ENCODE measurements around the gene HS2ST1. TPM values are rescaled to one million over a fixed set of nuclear protein-coding genes. Genes with fewer than 3 reads are reported as not detected.
"Not testable (repeated sequence)": the region's sequence is repeated elsewhere in the genome, so short reads cannot be mapped to it uniquely, and the experiment has no call there.

The HS2ST1 gene
- total RNA-seq, 2 donors from 2014 or later, result 6.5 to 10.4 TPM

DNA sequence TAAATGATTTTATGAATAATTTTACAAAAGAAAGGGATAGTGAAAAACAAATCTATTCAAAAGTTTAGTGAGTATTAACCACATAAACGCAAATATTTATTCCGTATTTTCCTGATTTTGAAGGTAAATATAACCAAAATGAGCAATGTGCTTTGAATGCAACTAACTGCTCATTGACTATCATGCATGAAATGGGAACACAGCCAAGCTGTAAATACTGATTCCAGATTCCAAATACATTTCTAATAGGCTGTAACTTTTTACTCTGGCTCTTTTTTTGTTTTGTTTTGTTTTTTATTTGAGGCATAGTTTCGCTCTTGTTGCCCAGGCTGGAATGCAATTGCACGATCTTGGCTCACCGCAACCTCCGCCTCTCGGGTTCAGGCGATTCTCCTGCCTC, 42.3 kb upstream of the HS2ST1 start:
- Histone ChIP-seq H3K4me3 (no peak overlapping the region), H3K9me3 (no peaks in the 10 kb centered on the region), H3K36me3 (peaks cover 3% of the 10 kb centered on the region), H3K27me3 (replicated peaks; ENCODE audit: insufficient read depth) (no peaks in the 10 kb centered on the region), H3K27ac (no peak overlapping the region), H3K4me1 (ENCODE audit: control insufficient read depth in 1 of 2, low read depth in 2 of 2) (peaks cover 6 to 10% of the 10 kb centered on the region in 2 donors)
- TF ChIP-seq, protein P1, sequence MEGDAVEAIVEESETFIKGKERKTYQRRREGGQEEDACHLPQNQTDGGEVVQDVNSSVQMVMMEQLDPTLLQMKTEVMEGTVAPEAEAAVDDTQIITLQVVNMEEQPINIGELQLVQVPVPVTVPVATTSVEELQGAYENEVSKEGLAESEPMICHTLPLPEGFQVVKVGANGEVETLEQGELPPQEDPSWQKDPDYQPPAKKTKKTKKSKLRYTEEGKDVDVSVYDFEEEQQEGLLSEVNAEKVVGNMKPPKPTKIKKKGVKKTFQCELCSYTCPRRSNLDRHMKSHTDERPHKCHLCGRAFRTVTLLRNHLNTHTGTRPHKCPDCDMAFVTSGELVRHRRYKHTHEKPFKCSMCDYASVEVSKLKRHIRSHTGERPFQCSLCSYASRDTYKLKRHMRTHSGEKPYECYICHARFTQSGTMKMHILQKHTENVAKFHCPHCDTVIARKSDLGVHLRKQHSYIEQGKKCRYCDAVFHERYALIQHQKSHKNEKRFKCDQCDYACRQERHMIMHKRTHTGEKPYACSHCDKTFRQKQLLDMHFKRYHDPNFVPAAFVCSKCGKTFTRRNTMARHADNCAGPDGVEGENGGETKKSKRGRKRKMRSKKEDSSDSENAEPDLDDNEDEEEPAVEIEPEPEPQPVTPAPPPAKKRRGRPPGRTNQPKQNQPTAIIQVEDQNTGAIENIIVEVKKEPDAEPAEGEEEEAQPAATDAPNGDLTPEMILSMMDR (IDR thresholded peaks at IDR 0.05), result no peak
- no peak for ATAC-seq (ENCODE audit: insufficient number of reproducible peaks, low FRiP score, low read depth)
- no peak for DNase-seq (ENCODE audit: low spot score)

DNA sequence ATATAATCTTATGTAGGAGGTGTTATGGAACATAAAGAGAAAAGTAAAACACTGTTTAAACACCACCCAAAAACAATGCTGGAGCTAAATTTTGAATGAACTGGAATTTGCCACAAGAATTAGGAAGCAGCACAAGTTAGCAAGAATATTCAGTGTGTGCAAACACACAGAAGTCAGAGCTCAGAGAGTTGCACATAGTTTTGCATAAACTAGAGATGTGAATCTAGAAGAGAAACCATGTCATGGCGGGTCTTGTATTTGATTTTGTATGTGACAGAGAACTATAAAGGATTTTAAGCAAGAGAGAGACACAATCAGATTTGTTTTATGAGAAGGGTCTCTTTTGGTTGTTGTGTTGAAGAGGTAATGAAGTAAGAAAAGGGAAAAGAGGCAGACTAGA, 38.7 kb upstream of the HS2ST1 start:
- Histone ChIP-seq H3K9me3 (no peaks in the 10 kb centered on the region), H3K27ac (no peak overlapping the region), H3K27me3 (replicated peaks; ENCODE audit: insufficient read depth) (no peaks in the 10 kb centered on the region), H3K4me1 (ENCODE audit: control insufficient read depth in 1 of 2, low read depth in 2 of 2) (no peaks in the 10 kb centered on the region), H3K36me3 (peaks cover 6% of the 10 kb centered on the region), H3K4me3 (no peak overlapping the region)
- ATAC-seq (ENCODE audit: insufficient number of reproducible peaks, low FRiP score, low read depth), result no peak
- TF ChIP-seq, protein P1 (IDR thresholded peaks at IDR 0.05), result no peak
- DNase-seq (ENCODE audit: low spot score), result no peak

DNA sequence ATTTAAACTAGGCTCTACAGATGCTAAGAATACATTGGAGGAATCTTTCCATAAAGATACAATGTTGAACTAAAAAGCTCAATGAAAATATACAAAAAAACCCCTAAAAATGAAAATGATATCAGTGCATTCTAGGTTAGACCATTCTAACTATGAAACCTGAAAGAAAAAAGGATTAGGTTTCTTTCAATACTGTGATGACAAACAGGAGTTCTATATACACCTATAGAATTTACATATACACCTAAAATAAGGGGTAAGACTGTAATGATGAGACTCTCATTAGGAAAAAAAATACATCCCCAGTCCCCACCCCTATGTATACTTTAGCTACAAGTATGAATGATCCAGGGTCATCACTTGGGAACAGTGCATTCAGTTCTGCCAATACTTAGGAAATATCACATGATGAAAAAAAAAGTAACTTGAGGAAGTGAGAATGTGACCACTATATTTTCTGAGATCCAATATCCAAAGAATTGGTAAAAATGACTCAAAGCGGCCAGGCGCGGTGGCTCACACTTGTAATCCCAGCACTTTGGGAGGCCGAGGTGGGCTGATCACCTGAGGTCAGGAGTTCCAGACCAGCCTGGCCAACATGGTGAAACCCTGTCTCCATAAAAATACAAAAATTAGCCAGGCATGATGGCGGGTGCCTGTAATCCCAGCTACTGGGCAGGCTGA, 26.8 kb upstream of the HS2ST1 start:
- TF ChIP-seq, protein P1 (IDR thresholded peaks at IDR 0.05), result no peak
- H3K27ac ChIP-seq, result no peak overlapping the region
- DNase-seq (ENCODE audit: low spot score), result no peak
- no peaks in the 10 kb centered on the region for H3K9me3 ChIP-seq
- H3K36me3 ChIP-seq, result no peaks in the 10 kb centered on the region
- ATAC-seq (ENCODE audit: insufficient number of reproducible peaks, low FRiP score, low read depth), result no peak
- peaks cover 14 to 18% of the 10 kb centered on the region in 2 donors for H3K4me1 ChIP-seq (ENCODE audit: control insufficient read depth in 1 of 2, low read depth in 2 of 2)
- no peaks in the 10 kb centered on the region for H3K27me3 ChIP-seq (replicated peaks; ENCODE audit: insufficient read depth)
- H3K4me3 ChIP-seq, result no peak overlapping the region

DNA sequence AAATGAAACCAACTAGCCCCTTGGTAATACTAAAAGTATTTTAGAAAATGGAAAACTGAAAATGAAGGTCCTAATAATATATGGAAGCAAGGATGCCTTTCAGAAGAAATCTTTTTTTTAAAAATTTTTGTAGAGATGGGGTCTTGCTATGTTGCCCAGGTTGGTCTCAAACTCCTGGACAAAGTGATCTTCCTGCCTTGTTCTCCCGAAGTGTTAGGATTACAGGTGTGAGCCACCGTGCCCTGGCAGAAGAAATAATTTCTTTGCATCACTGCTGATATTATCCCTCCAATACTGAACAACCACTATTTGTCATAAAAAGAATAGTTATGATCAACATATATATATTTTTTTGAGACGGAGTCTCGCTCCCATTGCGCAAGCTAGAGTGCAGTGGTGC, 26.1 kb upstream of the HS2ST1 start:
- TF ChIP-seq, protein P1 (IDR thresholded peaks at IDR 0.05), result no peak
- H3K36me3 ChIP-seq, result no peaks in the 10 kb centered on the region
- DNase-seq (ENCODE audit: low spot score) (no peak), ATAC-seq (ENCODE audit: insufficient number of reproducible peaks, low FRiP score, low read depth) (no peak)
- H3K4me3 ChIP-seq, result no peak overlapping the region
- no peak overlapping the region for H3K27ac ChIP-seq
- H3K4me1 ChIP-seq (ENCODE audit: control insufficient read depth in 1 of 2, low read depth in 2 of 2), result peaks cover 14 to 18% of the 10 kb centered on the region in 2 donors
- H3K9me3 ChIP-seq, result no peaks in the 10 kb centered on the region
- H3K27me3 ChIP-seq (replicated peaks; ENCODE audit: insufficient read depth), result no peaks in the 10 kb centered on the region

DNA sequence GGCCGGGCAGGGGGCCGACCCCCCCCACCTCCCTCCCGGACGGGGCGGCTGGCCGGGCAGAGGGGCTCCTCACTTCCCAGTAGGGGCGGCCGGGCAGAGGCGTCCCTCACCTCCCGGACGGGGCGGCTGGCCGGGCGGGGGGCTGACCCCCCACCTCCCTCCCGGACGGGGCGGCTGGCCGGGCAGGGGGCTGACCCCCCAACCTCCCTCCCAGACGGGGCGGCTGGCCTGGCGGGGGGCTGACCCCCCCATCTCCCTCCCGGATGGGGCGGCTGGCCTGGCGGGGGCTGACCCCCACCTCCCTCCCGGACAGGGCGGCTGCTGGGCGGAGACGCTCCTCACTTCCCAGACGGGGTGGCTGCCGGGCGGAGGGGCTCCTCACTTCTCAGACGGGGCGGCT, 15.0 kb upstream of the HS2ST1 start:
- H3K27ac ChIP-seq; H3K9me3 ChIP-seq; ATAC-seq (ENCODE audit: insufficient number of reproducible peaks, low FRiP score, low read depth); H3K36me3 ChIP-seq; DNase-seq (ENCODE audit: low spot score); H3K4me3 ChIP-seq; H3K4me1 ChIP-seq (ENCODE audit: control insufficient read depth in 1 of 2, low read depth in 2 of 2); H3K27me3 ChIP-seq (replicated peaks; ENCODE audit: insufficient read depth): not testable (repeated sequence)

DNA sequence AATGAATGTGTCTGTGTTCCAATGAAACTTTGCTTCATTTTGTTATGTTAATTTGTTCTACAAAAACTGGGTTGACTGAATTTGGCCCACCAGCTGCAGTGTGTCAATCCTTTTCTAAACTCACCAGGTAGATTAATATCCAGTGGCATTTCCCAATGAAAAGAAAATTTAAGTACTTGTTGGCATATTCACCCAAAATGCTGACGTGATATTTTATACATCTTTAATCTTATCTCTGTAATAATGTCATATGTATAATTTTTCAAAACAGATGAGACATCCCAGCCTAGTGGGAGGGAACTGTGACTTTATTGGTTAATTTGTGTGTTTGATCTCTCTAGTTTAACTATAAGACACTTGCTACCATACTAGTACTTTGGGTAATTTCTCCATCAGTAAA, 8.6 kb upstream of the HS2ST1 start:
- H3K9me3 ChIP-seq, result no peaks in the 10 kb centered on the region
- TF ChIP-seq, protein P1 (IDR thresholded peaks at IDR 0.05), result no peak
- no peak overlapping the region for H3K4me3 ChIP-seq
- DNase-seq (ENCODE audit: low spot score), result no peak
- ATAC-seq (ENCODE audit: insufficient number of reproducible peaks, low FRiP score, low read depth), result no peak
- H3K4me1 ChIP-seq (ENCODE audit: control insufficient read depth in 1 of 2, low read depth in 2 of 2), result peaks cover 3 to 17% of the 10 kb centered on the region in 2 donors
- H3K36me3 ChIP-seq, result peaks cover 2% of the 10 kb centered on the region
- no peaks in the 10 kb centered on the region for H3K27me3 ChIP-seq (replicated peaks; ENCODE audit: insufficient read depth)
- H3K27ac ChIP-seq, result no peak overlapping the region

Data from thoracic aorta (tissue), 2 donors.